GM12892 (cell line): Measurements from ENCODE around the gene FGFRL1.

ENCODE experiments used
- POLR2A ChIP-seq: IDR thresholded peaks from 2 replicates; pipeline ENCODE4 v1.6.1; 2011; ENCODE audit warnings: low read depth, low read length, control low read depth
- POLR2AphosphoS5 ChIP-seq: IDR thresholded peaks from 2 replicates; pipeline ENCODE4 v1.6.1; 2011; ENCODE audit warnings: low read depth, low read length, control low read depth

GRCh38 chr4:1075225-1075624 lies 63.8 kb downstream of the FGFRL1 start:
- no peak for TF ChIP-seq POLR2A
- no peak for TF ChIP-seq POLR2AphosphoS5
